ENCODE data around the gene MBNL1. TPM values are rescaled to one million over a fixed set of nuclear protein-coding genes. Genes with fewer than 3 reads are reported as not detected.

MBNL1 gene
- total RNA-seq, 1 donor: 545 TPM

GRCh38 chr3:152269056-152269830, 514 bp downstream of the MBNL1 start:
- Histone ChIP-seq H3K4me1 (ENCODE audit: insufficient read depth, low read length) (peaks cover 50% of the 10 kb centered on the region), H3K27ac (ENCODE audit: low read depth, low read length) (peak overlapping the region; percentile 92), H3K36me3 (ENCODE audit: insufficient read depth, low read length) (peaks cover 3% of the 10 kb centered on the region), H2AFZ (ENCODE audit: low read length) (no peak overlapping the region), H3K4me3 (ENCODE audit: insufficient read depth, low read length) (peak overlapping the region; percentile 91), H3K9me3 (ENCODE audit: low read depth, low read length) (no peaks in the 10 kb centered on the region), H4K20me1 (ENCODE audit: insufficient read depth, low read length) (peaks cover 10% of the 10 kb centered on the region), H3K27me3 (ENCODE audit: insufficient read depth, low read length) (no peaks in the 10 kb centered on the region), H3K4me2 (ENCODE audit: insufficient read depth, low read length) (peak overlapping the region; percentile 89), H3K79me2 (ENCODE audit: insufficient read depth, low read length) (peaks cover 74% of the 10 kb centered on the region)
- DNase-seq (ENCODE audit: insufficient read length, low spot score, missing footprints): peak; percentile 53
- TF ChIP-seq CTCF (IDR thresholded peaks at IDR 0.05; ENCODE audit: extremely low read depth, low read depth, low read length): no peak

- Histone ChIP-seq H3K4me1 (ENCODE audit: insufficient read depth, low read length) (peaks cover 50% of the 10 kb centered on the region), H4K20me1 (ENCODE audit: insufficient read depth, low read length) (peaks cover 14% of the 10 kb centered on the region), H3K79me2 (ENCODE audit: insufficient read depth, low read length) (peaks cover 82% of the 10 kb centered on the region), H3K27me3 (ENCODE audit: insufficient read depth, low read length) (no peaks in the 10 kb centered on the region), H3K36me3 (ENCODE audit: insufficient read depth, low read length) (peaks cover 3% of the 10 kb centered on the region), H3K4me2 (ENCODE audit: insufficient read depth, low read length) (peak overlapping the region; percentile 89), H3K27ac (ENCODE audit: low read depth, low read length) (peak overlapping the region; percentile 92), H3K9me3 (ENCODE audit: low read depth, low read length) (no peaks in the 10 kb centered on the region), H2AFZ (ENCODE audit: low read length) (no peak overlapping the region), H3K4me3 (ENCODE audit: insufficient read depth, low read length) (peak overlapping the region; percentile 91)
- TF ChIP-seq CTCF (IDR thresholded peaks at IDR 0.05; ENCODE audit: extremely low read depth, low read depth, low read length): no peak
- DNase-seq (ENCODE audit: insufficient read length, low spot score, missing footprints): peak; percentile 42
Measured at GRCh38 chr3:152269831-152270734, 1.4 kb downstream of the MBNL1 start.

- H3K4me2 ChIP-seq (ENCODE audit: insufficient read depth, low read length): peak overlapping the region; percentile 89
- DNase-seq (ENCODE audit: insufficient read length, low spot score, missing footprints): no peak
- H3K4me3 ChIP-seq (ENCODE audit: insufficient read depth, low read length): peak overlapping the region; percentile 91
- TF ChIP-seq CTCF (IDR thresholded peaks at IDR 0.05; ENCODE audit: extremely low read depth, low read depth, low read length): no peak
- H3K27ac ChIP-seq (ENCODE audit: low read depth, low read length): peak overlapping the region; percentile 92
- H4K20me1 ChIP-seq (ENCODE audit: insufficient read depth, low read length): peaks cover 18% of the 10 kb centered on the region
- peaks cover 47% of the 10 kb centered on the region for H3K4me1 ChIP-seq (ENCODE audit: insufficient read depth, low read length)
- H3K9me3 ChIP-seq (ENCODE audit: low read depth, low read length): no peaks in the 10 kb centered on the region
- H3K79me2 ChIP-seq (ENCODE audit: insufficient read depth, low read length): peaks cover 91% of the 10 kb centered on the region
- no peak overlapping the region for H2AFZ ChIP-seq (ENCODE audit: low read length)
- no peaks in the 10 kb centered on the region for H3K27me3 ChIP-seq (ENCODE audit: insufficient read depth, low read length)
- H3K36me3 ChIP-seq (ENCODE audit: insufficient read depth, low read length): peaks cover 3% of the 10 kb centered on the region
Measured at GRCh38 chr3:152270937-152271336, 2.2 kb downstream of the MBNL1 start.
